Measurements from ENCODE around the gene TRPC4.

TRPC4 gene

GRCh38 chr13:37701972-37702371, 167.6 kb downstream of the TRPC4 start:
- no peak for TF ChIP-seq CTCF (IDR thresholded peaks at IDR 0.05)
- peaks cover 4% of the 10 kb centered on the region for H3K27me3 Mint-ChIP-seq (ENCODE audit: low read depth, poor library complexity)
- no peaks in the 10 kb centered on the region for H3K36me3 Mint-ChIP-seq (ENCODE audit: low read depth)
- DNase-seq = no peak
- H3K4me1 Mint-ChIP-seq = no peaks in the 10 kb centered on the region
- no peaks in the 10 kb centered on the region for H3K9me3 Mint-ChIP-seq
- H3K27ac Mint-ChIP-seq = no peak overlapping the region
- no peak overlapping the region for H3K4me3 Mint-ChIP-seq

DNA sequence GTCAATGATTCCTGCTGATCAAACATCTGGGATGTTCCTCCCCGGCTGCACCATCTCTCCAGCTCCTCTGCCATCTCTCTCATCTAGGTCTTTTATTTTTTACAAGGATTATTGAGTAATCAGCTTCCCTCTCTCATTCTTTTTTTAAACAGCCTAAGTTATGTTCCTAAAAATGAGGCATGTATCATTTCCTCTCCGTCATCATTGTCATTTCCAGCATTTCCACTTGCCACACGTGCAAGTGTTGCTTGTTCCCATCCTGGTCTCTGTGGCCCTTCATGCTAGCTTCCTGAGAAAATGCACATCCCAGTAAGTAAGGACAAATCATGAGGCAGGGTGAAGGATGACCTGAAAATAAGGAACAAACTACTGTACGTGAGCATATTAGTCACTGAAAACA, 168.3 kb downstream of the TRPC4 start:
- TF ChIP-seq CTCF (IDR thresholded peaks at IDR 0.05) = no peak
- Mint-ChIP-seq H3K4me3 (no peak overlapping the region), H3K27me3 (ENCODE audit: low read depth, poor library complexity) (no peaks in the 10 kb centered on the region), H3K4me1 (no peaks in the 10 kb centered on the region), H3K9me3 (no peaks in the 10 kb centered on the region), H3K27ac (no peak overlapping the region), H3K36me3 (ENCODE audit: low read depth) (no peaks in the 10 kb centered on the region)
- no peak for DNase-seq

- Mint-ChIP-seq H3K9me3 (no peaks in the 10 kb centered on the region), H3K4me1 (no peaks in the 10 kb centered on the region), H3K27ac (no peak overlapping the region), H3K4me3 (no peak overlapping the region), H3K27me3 (ENCODE audit: low read depth, poor library complexity) (no peaks in the 10 kb centered on the region), H3K36me3 (ENCODE audit: low read depth) (no peaks in the 10 kb centered on the region)
- DNase-seq = no peak
- TF ChIP-seq CTCF (IDR thresholded peaks at IDR 0.05) = no peak
Measured at GRCh38 chr13:37700887-37701286, 168.7 kb downstream of the TRPC4 start.

GRCh38 chr13:37695200-37695599, 174.4 kb downstream of the TRPC4 start:
- peak overlapping the region; percentile 85 for H3K27ac Mint-ChIP-seq

GRCh38 chr13:37690361-37690760, 179.2 kb downstream of the TRPC4 start:
- no peak overlapping the region for H3K27ac Mint-ChIP-seq
- no peak overlapping the region for H3K4me3 Mint-ChIP-seq
- DNase-seq = no peak
- H3K27me3 Mint-ChIP-seq (ENCODE audit: low read depth, poor library complexity) = peaks cover 4% of the 10 kb centered on the region
- no peak for TF ChIP-seq CTCF (IDR thresholded peaks at IDR 0.05)
- peaks cover 7% of the 10 kb centered on the region for H3K9me3 Mint-ChIP-seq
- H3K4me1 Mint-ChIP-seq = peaks cover 11% of the 10 kb centered on the region
- H3K36me3 Mint-ChIP-seq (ENCODE audit: low read depth) = peaks cover 18% of the 10 kb centered on the region

More at GRCh38 chr13:37695200-37695599, 174.4 kb downstream of the TRPC4 start:
- peaks cover 7% of the 10 kb centered on the region for H3K9me3 Mint-ChIP-seq
- no peak for TF ChIP-seq CTCF (IDR thresholded peaks at IDR 0.05)
- no peaks in the 10 kb centered on the region for H3K4me1 Mint-ChIP-seq
- H3K4me3 Mint-ChIP-seq = no peak overlapping the region
- no peak for DNase-seq
- peaks cover 4% of the 10 kb centered on the region for H3K27me3 Mint-ChIP-seq (ENCODE audit: low read depth, poor library complexity)
- peaks cover 18% of the 10 kb centered on the region for H3K36me3 Mint-ChIP-seq (ENCODE audit: low read depth)

GRCh38 chr13:37686501-37686900, 183.1 kb downstream of the TRPC4 start:
- Mint-ChIP-seq H3K27ac (no peak overlapping the region), H3K4me1 (peaks cover 24% of the 10 kb centered on the region), H3K4me3 (no peak overlapping the region), H3K9me3 (no peaks in the 10 kb centered on the region), H3K36me3 (ENCODE audit: low read depth) (peaks cover 10% of the 10 kb centered on the region), H3K27me3 (ENCODE audit: low read depth, poor library complexity) (peaks cover 4% of the 10 kb centered on the region)
- DNase-seq = no peak
- no peak for TF ChIP-seq CTCF (IDR thresholded peaks at IDR 0.05)
